H1 (cell line): ENCODE data around the gene SH3D19. TPM values are rescaled to one million over a fixed set of nuclear protein-coding genes. Genes with fewer than 3 reads are reported as not detected.

Experiments used
- CTCF ChIA-PET: fragments of 300-600 bp; sonication (Branson Sonifier 250); formaldehyde crosslinking; loops from one replicate; lab custom pipeline; 2021; ENCODE audit not compliant: partially characterized antibody; lab: Charles Lee
- POLR2A ChIA-PET: fragments of 300-600 bp; sonication (Branson Sonifier 250); formaldehyde crosslinking; loops from one replicate; lab custom pipeline; 2021; ENCODE audit warnings: inconsistent platforms; ENCODE audit not compliant: partially characterized antibody; lab: Charles Lee
- DNase-seq, 2 experiments: peaks; one replicate each; pipeline versions ENCODE4 v3.0.0 to v3.0.0-alpha.2; 2010 to 2022; ENCODE audit warnings: low spot score in 2 of 2, low read depth in 1 of 2, mixed read lengths in 1 of 2
- FAIRE-seq: peaks from 2 replicates; lab custom pipeline; 2011; peaks lifted over from hg19 to GRCh38; lab: Jason Lieb, UNC
- H2AFZ ChIP-seq: 2 replicates; pipeline ENCODE4 v1.8.1; 2012; ENCODE audit warnings: low read length, inconsistent platforms
- H2AK5ac ChIP-seq: 2 replicates; pipeline ENCODE4 v1.6.1; 2013; ENCODE audit warnings: low read depth, low read length
- H2BK120ac ChIP-seq: replicated peaks from 2 replicates; pipeline ENCODE3; 2013; ENCODE audit warnings: low read depth, low read length, inconsistent platforms
- H2BK12ac ChIP-seq: 2 replicates; pipeline ENCODE4 v1.6.1; 2013; ENCODE audit warnings: low read depth, low read length
- H2BK15ac ChIP-seq: 2 replicates; pipeline ENCODE4 v1.6.1; 2013; ENCODE audit warnings: low read length
- H2BK20ac ChIP-seq: 2 replicates; pipeline ENCODE4 v1.6.1; 2013; ENCODE audit warnings: low read length
- H2BK5ac ChIP-seq: 2 replicates; pipeline ENCODE4 v1.6.1; 2013; ENCODE audit warnings: low read depth, low read length
- H3K14ac ChIP-seq: 2 replicates; pipeline ENCODE4 v1.6.1; 2013; ENCODE audit warnings: inconsistent platforms; ENCODE audit not compliant: insufficient read length
- H3K18ac ChIP-seq: 2 replicates; pipeline ENCODE4 v1.6.1; 2013; ENCODE audit warnings: low read length; ENCODE audit errors: extremely low read depth
- H3K23ac ChIP-seq: 2 replicates; pipeline ENCODE4 v1.6.1; 2013; ENCODE audit warnings: inconsistent platforms; ENCODE audit not compliant: insufficient read length
- H3K23me2 ChIP-seq: 2 replicates; pipeline ENCODE4 v1.6.1; 2013; ENCODE audit warnings: low read depth, low read length
- H3K27ac ChIP-seq: 2 replicates; pipeline ENCODE4 v1.6.1; 2011; ENCODE audit warnings: low read depth, low read length, inconsistent platforms
- H3K27me3 ChIP-seq, 4 experiments: replicated peaks in 1 of 4; 1 replicate in 1 of 4; 2 replicates in 3 of 4; pipeline versions ENCODE4 v1.6.1 to v1.8.1; 2011 to 2013; ENCODE audit warnings: low read length in 3 of 4, mild to moderate bottlenecking in 3 of 4, inconsistent platforms in 2 of 4, mixed read lengths in 2 of 4, moderate library complexity in 1 of 4; ENCODE audit not compliant: control insufficient read depth in 3 of 4, insufficient read depth in 3 of 4; ENCODE audit errors: extremely low read depth in 1 of 4
- H3K36me3 ChIP-seq, 4 experiments: 2 replicates each; pipeline versions ENCODE4 v1.6.1 to v1.8.1; 2011 to 2013; ENCODE audit warnings: mild to moderate bottlenecking in 4 of 4, low read length in 3 of 4, moderate library complexity in 2 of 4, control low read depth in 1 of 4, inconsistent platforms in 1 of 4; ENCODE audit not compliant: insufficient read depth in 4 of 4, control insufficient read depth in 2 of 4
- H3K4ac ChIP-seq: replicated peaks from 2 replicates; pipeline ENCODE3; 2013; ENCODE audit warnings: low read length, low read depth, mixed read lengths, inconsistent platforms; ENCODE audit not compliant: insufficient read length
- H3K4me1 ChIP-seq, 4 experiments: replicated peaks in 1 of 4; 1 replicate in 1 of 4; 2 replicates in 3 of 4; pipeline versions ENCODE4 v1.6.1 to v1.8.1; 2011 to 2013; ENCODE audit warnings: low read length in 3 of 4, inconsistent platforms in 2 of 4, mixed read lengths in 1 of 4; ENCODE audit not compliant: insufficient read depth in 4 of 4, control insufficient read depth in 3 of 4
- H3K4me2 ChIP-seq, 2 experiments: 2 replicates each; pipeline versions ENCODE4 v1.6.1 to v1.8.1; 2011 to 2013; ENCODE audit warnings: low read depth in 2 of 2, low read length in 2 of 2, control low read depth in 1 of 2, inconsistent platforms in 1 of 2, mild to moderate bottlenecking in 1 of 2; ENCODE audit not compliant: insufficient read depth in 1 of 2
- H3K4me3 ChIP-seq, 4 experiments: fragments of 200-600, 300-600 bp in 1 of 4; sonication (generic), shearing (Covaris generic), sonication (Bioruptor Twin) in 1 of 4; 2 replicates each; pipeline versions ENCODE4 v1.5.1 to v1.8.1; 2011 to 2016; ENCODE audit warnings: low read length in 4 of 4, low read depth in 3 of 4, control low read depth in 2 of 4, inconsistent platforms in 2 of 4, mild to moderate bottlenecking in 2 of 4, mixed read lengths in 1 of 4, moderate library complexity in 1 of 4; ENCODE audit not compliant: insufficient read depth in 2 of 4; ENCODE audit errors: extremely low read depth in 1 of 4
- H3K56ac ChIP-seq: replicated peaks from 2 replicates; pipeline ENCODE3; 2013; ENCODE audit warnings: low read depth, mild to moderate bottlenecking, mixed read lengths, low read length, inconsistent platforms; ENCODE audit not compliant: insufficient read length
- H3K79me1 ChIP-seq: 2 replicates; pipeline ENCODE4 v1.6.1; 2013; ENCODE audit warnings: low read depth, low read length, control low read depth
- H3K79me2 ChIP-seq, 2 experiments: 2 replicates each; pipeline versions ENCODE4 v1.6.1 to v1.8.1; 2012 to 2013; ENCODE audit warnings: low read length in 2 of 2, mild to moderate bottlenecking in 2 of 2, inconsistent platforms in 1 of 2; ENCODE audit not compliant: insufficient read depth in 2 of 2, control insufficient read depth in 1 of 2
- H3K9ac ChIP-seq, 4 experiments: replicated peaks in 1 of 4; 1 replicate in 1 of 4; 2 replicates in 3 of 4; pipeline versions ENCODE4 v1.6.1 to v1.8.1; 2011 to 2013; ENCODE audit warnings: low read depth in 3 of 4, low read length in 3 of 4, control low read depth in 2 of 4, mild to moderate bottlenecking in 2 of 4, moderate library complexity in 2 of 4, inconsistent platforms in 1 of 4; ENCODE audit errors: extremely low read depth in 1 of 4
- H3K9me3 ChIP-seq, 2 experiments: 2 replicates each; pipeline versions ENCODE4 v1.6.1 to v1.8.1; 2012 to 2013; ENCODE audit warnings: mild to moderate bottlenecking in 2 of 2, moderate library complexity in 2 of 2, control low read depth in 1 of 2, inconsistent platforms in 1 of 2, low read depth in 1 of 2, low read length in 1 of 2, mixed read lengths in 1 of 2; ENCODE audit not compliant: insufficient read depth in 2 of 2
- H4K20me1 ChIP-seq, 2 experiments: replicated peaks in 1 of 2; 2 replicates each; pipeline versions ENCODE3 to v1.8.1; 2011 to 2013; ENCODE audit warnings: inconsistent platforms in 2 of 2, low read length in 2 of 2, mild to moderate bottlenecking in 1 of 2; ENCODE audit not compliant: insufficient read depth in 2 of 2, control insufficient read depth in 1 of 2
- H4K5ac ChIP-seq: 2 replicates; pipeline ENCODE4 v1.6.1; 2013; ENCODE audit warnings: low read length, low read depth, mixed read lengths, inconsistent platforms; ENCODE audit not compliant: insufficient read length
- H4K8ac ChIP-seq: 2 replicates; pipeline ENCODE4 v1.8.0; 2013; ENCODE audit warnings: mild to moderate bottlenecking, moderate library complexity, low read length, inconsistent platforms; ENCODE audit not compliant: insufficient read depth; ENCODE audit errors: extremely low read depth
- H4K91ac ChIP-seq: replicated peaks from 2 replicates; pipeline ENCODE3; 2013; ENCODE audit warnings: low read length, mixed read lengths, inconsistent platforms; ENCODE audit not compliant: insufficient read length
- BRCA1 ChIP-seq: IDR thresholded peaks from 2 replicates; pipeline ENCODE4 v1.6.1; 2012; ENCODE audit warnings: low read depth, low read length, improper control_type of control experiment
- CBX8 ChIP-seq: fragments of 300-800, 300-1000 bp; sonication (generic); IDR thresholded peaks from 2 replicates; pipeline ENCODE4 v1.7.1; 2016; ENCODE audit warnings: low read depth, low read length, borderline replicate concordance
- EP300 ChIP-seq, 2 experiments: IDR thresholded peaks; 1 replicate in 1 of 2; 2 replicates in 1 of 2; pipeline ENCODE4 v1.6.1; 2011 to 2012; ENCODE audit warnings: low read depth in 2 of 2, low read length in 2 of 2, mild to moderate bottlenecking in 2 of 2, borderline replicate concordance in 1 of 2, inconsistent platforms in 1 of 2, moderate library complexity in 1 of 2
- EZH2 ChIP-seq: fragments of 200-600 bp; sonication (generic); IDR thresholded peaks from 2 replicates; pipeline ENCODE4 v1.7.1; 2012; ENCODE audit warnings: low read depth, mild to moderate bottlenecking, moderate library complexity, low read length, inconsistent platforms; ENCODE audit not compliant: severe bottlenecking
- HDAC2 ChIP-seq, 2 experiments: fragments of 300-600 bp in 1 of 2; sonication (generic) in 1 of 2; IDR thresholded peaks; 2 replicates each; pipeline ENCODE4 v1.6.1; 2011 to 2012; ENCODE audit warnings: low read depth in 2 of 2, low read length in 2 of 2, mild to moderate bottlenecking in 2 of 2, moderate library complexity in 2 of 2, borderline replicate concordance in 1 of 2, inconsistent platforms in 1 of 2
- WGBS, 2 experiments: shearing (Covaris generic) in 1 of 2; methylation state at CpG; one replicate each; pipeline versions ENCODE4 v1.1.6 to v1.1.7; 2013 to 2015; ENCODE audit warnings: low lambda C conversion rate in 2 of 2, mixed read lengths in 2 of 2, inconsistent platforms in 1 of 2, low coverage in 1 of 2, missing lambda C conversion rate in 1 of 2; ENCODE audit not compliant: insufficient replicate concordance in 2 of 2, insufficient coverage in 1 of 2, insufficient read length in 1 of 2; ENCODE audit errors: extremely low coverage in 1 of 2, missing lambda C conversion rate in 1 of 2; 5-methylcytosine and 5-hydroxymethylcytosine counted together
- polyA plus RNA-seq, 7 experiments: library from polyadenylated mRNA; depleted of rRNA in 3 of 7; stranded (reverse) in 5 of 7; unstranded in 2 of 7; fragments of >200 nt in 5 of 7; fragments of 200-250 nt in 2 of 7; gene quantifications; 1 replicate in 5 of 7; 2 replicates in 1 of 7; 4 replicates in 1 of 7; pipeline versions ENCODE4 v1.2.1 to v1.2.3, GENCODE V29; 2011 to 2013; ENCODE audit warnings: missing spikeins in 2 of 7, mixed read lengths in 2 of 7
- total RNA-seq: library from RNA; stranded (reverse); fragmentation: NEBNext Ultra II Directional; extraction: Animal tissue kit (Norgen Biotek cat#: 25700); gene quantifications from 2 replicates; pipeline ENCODE4 v1.2.1, GENCODE V29; 2021
- TF ChIP-seq, protein P1 (sequence below): IDR thresholded peaks from 2 replicates; pipeline ENCODE4 v1.6.1; 2012; ENCODE audit warnings: inconsistent platforms

Gene SH3D19
- total and polyA plus RNA-seq, 2 of the 8 experiments (the other 6 are each of a cell fraction or from before 2014, with no cell fraction given), result 11.7 to 51.3 TPM

DNA sequence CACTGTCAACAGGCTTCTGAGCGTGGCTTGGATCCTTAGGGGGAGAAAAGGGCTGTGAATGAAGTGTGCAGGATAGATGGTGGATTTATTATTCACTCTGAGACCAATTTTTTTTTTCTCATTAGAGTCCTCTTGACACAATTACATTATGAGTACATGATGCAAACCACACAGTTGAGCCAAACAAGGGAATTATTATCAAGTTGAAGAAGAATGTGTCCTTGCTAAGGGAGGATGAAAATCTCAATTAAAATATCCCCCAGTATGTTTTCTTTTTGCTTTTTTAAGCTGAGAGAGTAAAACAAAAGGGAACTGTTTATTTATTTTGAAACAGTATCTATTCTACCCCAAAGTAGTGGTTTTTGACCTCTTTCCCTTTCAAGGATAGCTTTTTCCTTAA lies 185.6 kb downstream of the SH3D19 start:
- CTCF ChIA-PET, result no interaction called here

More for the DNA sequence above, 185.6 kb downstream of the SH3D19 start:
- Histone ChIP-seq H3K79me1 (no peaks in the 10 kb centered on the region), H3K23me2 (no peaks in the 10 kb centered on the region), H2BK5ac (no peak overlapping the region), H4K91ac (no peak overlapping the region), H3K4me1 (peaks cover 0 to 4% (median 0%) of the 10 kb centered on the region in 4 experiments; a peak in 1 of 7 replicates), H2BK120ac (no peak overlapping the region), H2BK15ac (no peak overlapping the region), H3K23ac (no peak overlapping the region), H2AK5ac (no peak overlapping the region), H3K14ac (no peak overlapping the region), H3K56ac (no peak overlapping the region), H3K79me2 (no peaks in the 10 kb centered on the region), H2BK12ac (no peak overlapping the region), H2BK20ac (no peak overlapping the region), H3K9me3 (no peaks in the 10 kb centered on the region), H4K20me1 (no peaks in the 10 kb centered on the region), H3K36me3 (peaks cover 0 to 12% (median 10%) of the 10 kb centered on the region in 4 experiments; a peak in 7 of 8 replicates), H3K4me2 (no peak overlapping the region), H3K4me3 (no peak overlapping the region), H4K8ac (no peak overlapping the region), H4K5ac (no peak overlapping the region), H3K27ac (no peak overlapping the region), H3K18ac (no peak overlapping the region), H2AFZ (no peak overlapping the region), H3K4ac (no peak overlapping the region), H3K27me3 (no peaks in the 10 kb centered on the region), H3K9ac (no peak overlapping the region)
- TF ChIP-seq BRCA1 (no peak), HDAC2 (IDR thresholded peaks at IDR 0.05; ENCODE audit: borderline replicate concordance in 1 of 2, low read depth in 2 of 2, low read length in 2 of 2) (no peak), EZH2 (no peak), CBX8 (no peak), EP300 (IDR thresholded peaks at IDR 0.05; ENCODE audit: borderline replicate concordance in 1 of 2, low read depth in 2 of 2, low read length in 2 of 2) (no peak)
- TF ChIP-seq, protein P1, sequence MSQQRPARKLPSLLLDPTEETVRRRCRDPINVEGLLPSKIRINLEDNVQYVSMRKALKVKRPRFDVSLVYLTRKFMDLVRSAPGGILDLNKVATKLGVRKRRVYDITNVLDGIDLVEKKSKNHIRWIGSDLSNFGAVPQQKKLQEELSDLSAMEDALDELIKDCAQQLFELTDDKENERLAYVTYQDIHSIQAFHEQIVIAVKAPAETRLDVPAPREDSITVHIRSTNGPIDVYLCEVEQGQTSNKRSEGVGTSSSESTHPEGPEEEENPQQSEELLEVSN, result no peak
- DNase-seq, result no peak
- 89% methylated on average over 1 of the region's 1 CpG; no CpG with 5 or more reads in 1 of the 2 experiments for WGBS, 2 experiments
- POLR2A ChIA-PET, result interaction anchor here (0.6 kb wide), 1 partner anchor 12 kb away, joined by 3 read pairs; no protein-coding TSS in a partner anchor
- no peak for FAIRE-seq
